ENCODE results near the gene TNFRSF19.

TNFRSF19 gene

GRCh38 chr13:23605831-23606230 is 35.6 kb downstream of the TNFRSF19 start:
- no peak for DNase-seq (ENCODE audit: low read depth in 2 of 2)

GRCh38 chr13:23608138-23608537 is 37.9 kb downstream of the TNFRSF19 start:
- DNase-seq (ENCODE audit: low read depth in 2 of 2), result no peak

GRCh38 chr13:23608701-23609413 is 38.6 kb downstream of the TNFRSF19 start:
- no peak for DNase-seq (ENCODE audit: low read depth in 2 of 2)

GRCh38 chr13:23609414-23609760 is 39.2 kb downstream of the TNFRSF19 start:
- DNase-seq (ENCODE audit: low read depth in 2 of 2), result no peak

- DNase-seq (ENCODE audit: low read depth in 2 of 2), result no peak
These were observed 39.8 kb downstream of the TNFRSF19 start for GRCh38 chr13:23609874-23610576.

- no peak for DNase-seq (ENCODE audit: low read depth in 2 of 2)
These were observed 40.8 kb downstream of the TNFRSF19 start for GRCh38 chr13:23610966-23611491.

GRCh38 chr13:23612182-23612581 is 42.0 kb downstream of the TNFRSF19 start:
- no peak for DNase-seq (ENCODE audit: low read depth in 2 of 2)

- DNase-seq (ENCODE audit: low read depth in 2 of 2), result no peak
These were observed 42.5 kb downstream of the TNFRSF19 start for GRCh38 chr13:23612731-23613130.

GRCh38 chr13:23613596-23613995 is 43.4 kb downstream of the TNFRSF19 start:
- DNase-seq (ENCODE audit: low read depth in 2 of 2), result no peak

- DNase-seq (ENCODE audit: low read depth in 2 of 2), result no peak
These were observed 45.3 kb downstream of the TNFRSF19 start for GRCh38 chr13:23615395-23616081.

GRCh38 chr13:23616228-23616627 is 46.0 kb downstream of the TNFRSF19 start:
- DNase-seq (ENCODE audit: low read depth in 2 of 2), result no peak

GRCh38 chr13:23617551-23618024 is 47.4 kb downstream of the TNFRSF19 start:
- no peak for DNase-seq (ENCODE audit: low read depth in 2 of 2)

GRCh38 chr13:23618341-23618740 is 48.1 kb downstream of the TNFRSF19 start:
- no peak for DNase-seq (ENCODE audit: low read depth in 2 of 2)

GRCh38 chr13:23619068-23619855 is 49.0 kb downstream of the TNFRSF19 start:
- no peak for DNase-seq (ENCODE audit: low read depth in 2 of 2)

- no peak for DNase-seq (ENCODE audit: low read depth in 2 of 2)
These were observed 50.0 kb downstream of the TNFRSF19 start for GRCh38 chr13:23620211-23620610.

- DNase-seq (ENCODE audit: low read depth in 2 of 2), result no peak
These were observed 50.6 kb downstream of the TNFRSF19 start for GRCh38 chr13:23620613-23621315.

- DNase-seq (ENCODE audit: low read depth in 2 of 2), result no peak
These were observed 51.1 kb downstream of the TNFRSF19 start for GRCh38 chr13:23621316-23621645.

- DNase-seq (ENCODE audit: low read depth in 2 of 2), result no peak
These were observed 52.8 kb downstream of the TNFRSF19 start for GRCh38 chr13:23622985-23623384.

GRCh38 chr13:23623394-23623793 is 53.2 kb downstream of the TNFRSF19 start:
- DNase-seq (ENCODE audit: low read depth in 2 of 2), result no peak

GRCh38 chr13:23626700-23627099 is 56.5 kb downstream of the TNFRSF19 start:
- DNase-seq (ENCODE audit: low read depth in 2 of 2), result no peak

GRCh38 chr13:23627410-23627809 is 57.2 kb downstream of the TNFRSF19 start:
- DNase-seq (ENCODE audit: low read depth in 2 of 2), result no peak

Data from activated CD4-positive, alpha-beta T cell treated with anti-CD3 and anti-CD28 coated beads for 24 hours (primary cell).